Measurements from ENCODE around the gene RAB25. TPM values are rescaled to one million over a fixed set of nuclear protein-coding genes. Genes with fewer than 3 reads are reported as not detected.

RAB25 gene
- total and polyA plus RNA-seq, 2 of the 13 experiments (the other 11 are each of a cell fraction or from before 2014, with no cell fraction given): 0.20 to 0.22 TPM

DNA sequence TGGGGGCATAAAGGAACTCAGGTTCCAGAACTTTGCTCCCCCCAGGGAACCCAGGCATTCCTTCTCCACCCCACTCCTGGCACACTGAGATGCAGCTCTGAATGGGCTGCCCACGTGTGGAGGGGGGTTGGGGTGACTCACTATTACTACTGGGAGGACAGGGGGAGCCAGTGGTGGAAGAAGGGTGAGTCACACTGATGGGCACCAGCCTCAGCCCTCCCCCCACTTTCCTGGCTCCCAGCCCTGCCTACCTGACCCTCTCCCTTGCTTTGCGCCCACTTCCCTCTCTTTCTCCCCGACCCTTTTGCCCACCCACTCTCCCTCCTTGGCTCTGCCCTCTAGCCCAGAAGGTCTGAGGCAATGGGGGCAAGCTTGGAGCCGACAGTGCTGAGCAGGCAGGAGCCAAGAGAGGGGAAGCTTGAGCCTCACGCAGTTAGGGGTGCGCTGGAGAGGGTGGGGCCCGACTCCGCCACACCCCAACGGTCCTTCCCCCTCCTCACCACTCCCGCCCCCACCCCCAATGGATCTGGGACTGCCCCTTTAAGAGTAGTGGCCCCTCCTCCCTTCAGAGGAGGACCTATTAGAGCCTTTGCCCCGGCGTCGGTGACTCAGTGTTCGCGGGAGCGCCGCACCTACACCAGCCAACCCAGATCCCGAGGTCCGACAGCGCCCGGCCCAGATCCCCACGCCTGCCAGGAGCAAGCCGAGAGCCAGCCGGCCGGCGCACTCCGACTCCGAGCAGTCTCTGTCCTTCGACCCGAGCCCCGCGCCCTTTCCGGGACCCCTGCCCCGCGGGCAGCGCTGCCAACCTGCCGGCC is 53.4 kb downstream of the RAB25 start, which contains the start of gene LMNA (continued):
- TF ChIP-seq ZXDC (CRISPR knock-in tag; IDR thresholded peaks at IDR 0.05) (peak; percentile 44; the same call in 1 of the 2 replicates), ZNF768 (CRISPR knock-in tag; IDR thresholded peaks at IDR 0.05) (0 out of 2 replicates have a peak, but pooled peaks have one; percentile 25), ZNF280D (CRISPR knock-in tag; IDR thresholded peaks at IDR 0.05) (no peak), PAWR (CRISPR knock-in tag; IDR thresholded peaks at IDR 0.05; ENCODE audit: borderline replicate concordance) (no peak), PLSCR1 (CRISPR knock-in tag; IDR thresholded peaks at IDR 0.05; ENCODE audit: borderline replicate concordance) (no peak), KLF9 (CRISPR knock-in tag; IDR thresholded peaks at IDR 0.05; ENCODE audit: low read depth) (no peak; the same call in 1 of the 2 replicates), ZNF512 (CRISPR knock-in tag; IDR thresholded peaks at IDR 0.05) (no peak), NCOR1 (IDR thresholded peaks at IDR 0.05; ENCODE audit: borderline replicate concordance, low read length) (no peak), HOXD1 (CRISPR knock-in tag; IDR thresholded peaks at IDR 0.05) (no peak), ZNF841 (CRISPR knock-in tag; IDR thresholded peaks at IDR 0.05; ENCODE audit: borderline replicate concordance) (no peak)
- TF ChIP-seq, protein P1, sequence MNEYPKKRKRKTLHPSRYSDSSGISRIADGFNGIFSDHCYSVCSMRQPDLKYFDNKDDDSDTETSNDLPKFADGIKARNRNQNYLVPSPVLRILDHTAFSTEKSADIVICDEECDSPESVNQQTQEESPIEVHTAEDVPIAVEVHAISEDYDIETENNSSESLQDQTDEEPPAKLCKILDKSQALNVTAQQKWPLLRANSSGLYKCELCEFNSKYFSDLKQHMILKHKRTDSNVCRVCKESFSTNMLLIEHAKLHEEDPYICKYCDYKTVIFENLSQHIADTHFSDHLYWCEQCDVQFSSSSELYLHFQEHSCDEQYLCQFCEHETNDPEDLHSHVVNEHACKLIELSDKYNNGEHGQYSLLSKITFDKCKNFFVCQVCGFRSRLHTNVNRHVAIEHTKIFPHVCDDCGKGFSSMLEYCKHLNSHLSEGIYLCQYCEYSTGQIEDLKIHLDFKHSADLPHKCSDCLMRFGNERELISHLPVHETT (CRISPR knock-in tag; conservative IDR thresholded peaks at IDR 0.05): peak; percentile 28; the same call in 1 of the 2 replicates
